ENCODE results near the gene HOXB1. TPM values are rescaled to one million over a fixed set of nuclear protein-coding genes. Genes with fewer than 3 reads are reported as not detected.
A peak's percentile ranks its signal among the peaks of the same experiment; 100 is the strongest.

The HOXB1 gene
- total and polyA plus RNA-seq, 2 of the 8 experiments (the other 6 are each of a cell fraction or from before 2014, with no cell fraction given), result not detected

DNA sequence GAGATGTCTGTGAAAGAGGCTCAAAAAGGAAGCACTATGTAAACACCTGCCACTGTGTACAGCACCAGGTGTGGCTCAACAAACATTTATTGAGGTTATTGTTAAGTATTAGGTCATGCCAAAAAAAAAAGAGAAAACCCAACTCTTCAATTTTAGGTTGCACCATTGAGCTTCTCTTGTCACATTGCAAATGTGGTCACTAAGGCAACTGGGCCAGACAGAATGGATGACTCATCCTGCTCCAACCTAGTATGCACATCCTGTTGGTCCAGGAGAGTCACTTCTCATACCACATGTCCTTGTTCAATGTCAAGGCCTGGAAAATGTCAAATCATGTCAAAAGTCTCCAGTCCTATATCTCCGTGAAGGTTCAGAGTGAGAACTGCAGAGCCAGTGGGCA lies 25.0 kb downstream of the HOXB1 start:
- H2BK120ac ChIP-seq (replicated peaks; ENCODE audit: low read depth, low read length), result no peak overlapping the region
- H3K79me1 ChIP-seq (ENCODE audit: low read depth, low read length), result no peaks in the 10 kb centered on the region
- no peak overlapping the region for H3K56ac ChIP-seq (replicated peaks; ENCODE audit: insufficient read length, low read depth, low read length)
- H3K23me2 ChIP-seq (ENCODE audit: low read depth, low read length), result no peaks in the 10 kb centered on the region
- no peak overlapping the region for H2BK15ac ChIP-seq (ENCODE audit: low read length)
- H2AK5ac ChIP-seq (ENCODE audit: low read depth, low read length), result no peak overlapping the region
- H2BK20ac ChIP-seq (ENCODE audit: low read length), result no peak overlapping the region
- peaks cover 0 to 13% (median 8%) of the 10 kb centered on the region in 4 experiments; a peak in 5 of 7 replicates for H3K27me3 ChIP-seq (replicated peaks in 1 of 4; ENCODE audit: control insufficient read depth in 3 of 4, extremely low read depth in 1 of 4, insufficient read depth in 3 of 4, low read length in 3 of 4)
- no peak overlapping the region for H4K91ac ChIP-seq (replicated peaks; ENCODE audit: insufficient read length, low read length)
- peaks cover 0 to 4% (median 0%) of the 10 kb centered on the region in 4 experiments; a peak in 2 of 7 replicates for H3K4me1 ChIP-seq (replicated peaks in 1 of 4; ENCODE audit: control insufficient read depth in 3 of 4, insufficient read depth in 4 of 4, low read length in 3 of 4)
- no peak overlapping the region for H3K4me3 ChIP-seq (ENCODE audit: extremely low read depth in 1 of 4, insufficient read depth in 2 of 4, low read depth in 3 of 4, low read length in 4 of 4)
- no peak overlapping the region for H4K5ac ChIP-seq (ENCODE audit: insufficient read length, low read depth, low read length)
- no peak overlapping the region for H3K23ac ChIP-seq (ENCODE audit: insufficient read length)
- no peaks in the 10 kb centered on the region for H4K20me1 ChIP-seq (replicated peaks in 1 of 2; ENCODE audit: control insufficient read depth in 1 of 2, insufficient read depth in 2 of 2, low read length in 2 of 2)
- no peaks in the 10 kb centered on the region for H3K9me3 ChIP-seq (ENCODE audit: insufficient read depth in 2 of 2, low read depth in 1 of 2, low read length in 1 of 2)
- no peaks in the 10 kb centered on the region for H3K79me2 ChIP-seq (ENCODE audit: control insufficient read depth in 1 of 2, insufficient read depth in 2 of 2, low read length in 2 of 2)
- H3K18ac ChIP-seq (ENCODE audit: extremely low read depth, low read length), result no peak overlapping the region
- no peak overlapping the region for H4K8ac ChIP-seq (ENCODE audit: extremely low read depth, insufficient read depth, low read length)
- no peak for TF ChIP-seq TEAD4 (IDR thresholded peaks at IDR 0.05; ENCODE audit: low read depth, low read length)
- no peak for TF ChIP-seq CTBP2 (IDR thresholded peaks at IDR 0.05; ENCODE audit: borderline replicate concordance, insufficient read depth, insufficient read length, low read length)
- TF ChIP-seq, protein P1, sequence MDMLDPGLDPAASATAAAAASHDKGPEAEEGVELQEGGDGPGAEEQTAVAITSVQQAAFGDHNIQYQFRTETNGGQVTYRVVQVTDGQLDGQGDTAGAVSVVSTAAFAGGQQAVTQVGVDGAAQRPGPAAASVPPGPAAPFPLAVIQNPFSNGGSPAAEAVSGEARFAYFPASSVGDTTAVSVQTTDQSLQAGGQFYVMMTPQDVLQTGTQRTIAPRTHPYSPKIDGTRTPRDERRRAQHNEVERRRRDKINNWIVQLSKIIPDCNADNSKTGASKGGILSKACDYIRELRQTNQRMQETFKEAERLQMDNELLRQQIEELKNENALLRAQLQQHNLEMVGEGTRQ (IDR thresholded peaks at IDR 0.05; ENCODE audit: low read length), result no peak
- TF ChIP-seq JUND (IDR thresholded peaks at IDR 0.05; ENCODE audit: low read length), result peak; percentile 74
- TF ChIP-seq, protein P2, sequence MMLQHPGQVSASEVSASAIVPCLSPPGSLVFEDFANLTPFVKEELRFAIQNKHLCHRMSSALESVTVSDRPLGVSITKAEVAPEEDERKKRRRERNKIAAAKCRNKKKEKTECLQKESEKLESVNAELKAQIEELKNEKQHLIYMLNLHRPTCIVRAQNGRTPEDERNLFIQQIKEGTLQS (IDR thresholded peaks at IDR 0.05; ENCODE audit: insufficient read depth, low read depth, low read length), result no peak
- H3K14ac ChIP-seq (ENCODE audit: insufficient read length), result no peak overlapping the region
- H3K36me3 ChIP-seq (ENCODE audit: control insufficient read depth in 2 of 4, insufficient read depth in 4 of 4, low read length in 3 of 4), result no peaks in the 10 kb centered on the region
- H3K4me2 ChIP-seq (ENCODE audit: insufficient read depth in 1 of 2, low read depth in 2 of 2, low read length in 2 of 2), result no peak overlapping the region
- no peak overlapping the region for H2BK5ac ChIP-seq (ENCODE audit: low read depth, low read length)
- no peak overlapping the region for H3K27ac ChIP-seq (ENCODE audit: low read depth, low read length)
- 84% methylated on average over 1 of the region's 1 CpG; no CpG with 5 or more reads in 1 of the 2 experiments for WGBS, 2 experiments (ENCODE audit: extremely low coverage in 1 of 2, insufficient coverage in 1 of 2, insufficient read length in 1 of 2, insufficient replicate concordance in 2 of 2, low coverage in 1 of 2, low lambda C conversion rate in 2 of 2, missing lambda C conversion rate in 1 of 2)
- no peak overlapping the region for H2AFZ ChIP-seq (ENCODE audit: low read length)
- POLR2A ChIA-PET (ENCODE audit: partially characterized antibody), result interaction anchor here (1.4 kb wide), 1 partner anchor 15 kb away, joined by 3 read pairs; no protein-coding TSS in a partner anchor
- FAIRE-seq (no peak), DNase-seq (ENCODE audit: low read depth in 1 of 2, low spot score in 2 of 2) (no peak)
- H2BK12ac ChIP-seq (ENCODE audit: low read depth, low read length), result no peak overlapping the region; the same call in 1 of the 2 replicates
- H3K4ac ChIP-seq (replicated peaks; ENCODE audit: insufficient read length, low read depth, low read length), result no peak overlapping the region
- H3K9ac ChIP-seq (replicated peaks in 1 of 4; ENCODE audit: extremely low read depth in 1 of 4, low read depth in 3 of 4, low read length in 3 of 4), result no peak overlapping the region
- CTCF ChIA-PET (ENCODE audit: partially characterized antibody), result interaction anchor here (0.6 to 5.0 kb wide), 10 partner anchors 8 to 119 kb away, joined by 3 to 21 read pairs (median 5); partner anchors contain the start of gene HOXB3
